Measurements from ENCODE around the gene GRID2IP. TPM values are rescaled to one million over a fixed set of nuclear protein-coding genes. Genes with fewer than 3 reads are reported as not detected.

The GRID2IP gene
- total and polyA plus RNA-seq, 2 of the 8 experiments (the other 6 are each of a cell fraction or from before 2014, with no cell fraction given) = 0.80 to 1.3 TPM

DNA sequence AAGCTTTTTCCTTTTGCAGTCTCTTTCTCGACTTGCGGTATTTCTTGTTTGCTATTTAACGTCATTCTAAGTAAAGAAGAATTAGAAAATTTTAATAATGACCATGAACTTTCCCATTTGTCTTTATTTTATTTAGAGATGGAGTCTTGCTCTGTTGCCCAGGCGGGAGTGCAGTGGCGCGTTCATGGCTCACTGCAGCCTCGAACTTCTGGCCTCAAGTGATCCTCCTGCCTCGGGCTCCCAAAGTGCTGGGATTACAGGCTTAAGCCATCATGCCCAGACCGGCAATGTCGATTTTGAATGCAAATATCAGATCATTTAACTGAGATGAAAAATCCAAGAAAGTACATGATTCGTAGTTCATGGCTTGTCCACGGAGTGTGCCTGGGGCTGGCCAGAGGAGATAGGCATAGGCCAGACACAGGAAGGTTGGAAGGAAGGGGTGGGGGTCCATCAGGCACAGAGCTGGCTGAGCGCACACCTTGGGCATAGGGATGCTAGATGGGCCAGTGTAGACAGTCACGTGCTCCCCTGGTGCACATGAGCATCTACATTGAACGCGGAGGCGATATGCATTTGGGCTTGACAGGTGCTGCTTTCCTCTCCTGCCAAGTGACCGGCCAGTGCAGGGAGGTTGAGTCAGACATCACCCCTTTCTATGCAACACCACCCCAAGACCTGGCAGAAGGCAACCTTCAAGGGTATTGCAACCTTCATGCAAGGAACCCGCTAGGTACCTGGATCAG is 64.7 kb downstream of the GRID2IP start:
- H3K4me1 ChIP-seq (replicated peaks in 1 of 4; ENCODE audit: control insufficient read depth in 3 of 4, insufficient read depth in 4 of 4, low read length in 3 of 4) = peaks cover 0 to 3% (median 0%) of the 10 kb centered on the region in 4 experiments; a peak in 1 of 7 replicates
- H2BK20ac ChIP-seq (ENCODE audit: low read length) = no peak overlapping the region

More for the DNA sequence above, 64.7 kb downstream of the GRID2IP start:
- Histone ChIP-seq H2AK5ac (ENCODE audit: low read depth, low read length) (peak overlapping the region; percentile 11; the same call in 1 of the 2 replicates), H3K9ac (replicated peaks in 1 of 4; ENCODE audit: extremely low read depth in 1 of 4, low read depth in 3 of 4, low read length in 3 of 4) (no peak overlapping the region), H3K36me3 (ENCODE audit: control insufficient read depth in 2 of 4, insufficient read depth in 4 of 4, low read length in 3 of 4) (0 out of 8 replicates have a peak, but pooled peaks cover 0 to 2% (median 0%) of the 10 kb centered on the region in 4 experiments), H3K79me1 (ENCODE audit: low read depth, low read length) (peaks cover 2% of the 10 kb centered on the region; the same call in 1 of the 2 replicates), H2AFZ (ENCODE audit: low read length) (no peak overlapping the region), H3K27ac (ENCODE audit: low read depth, low read length) (no peak overlapping the region), H4K20me1 (replicated peaks in 1 of 2; ENCODE audit: control insufficient read depth in 1 of 2, insufficient read depth in 2 of 2, low read length in 2 of 2) (peaks cover 0 to 7% of the 10 kb centered on the region in 2 experiments), H2BK12ac (ENCODE audit: low read depth, low read length) (no peak overlapping the region; the same call in 1 of the 2 replicates), H2BK15ac (ENCODE audit: low read length) (0 out of 2 replicates have a peak overlapping the region, but pooled peaks have one; percentile 75), H4K5ac (ENCODE audit: insufficient read length, low read depth, low read length) (no peak overlapping the region), H3K4ac (replicated peaks; ENCODE audit: insufficient read length, low read depth, low read length) (no peak overlapping the region), H3K9me3 (ENCODE audit: insufficient read depth in 2 of 2, low read depth in 1 of 2, low read length in 1 of 2) (peaks cover 0 to 5% of the 10 kb centered on the region in 2 experiments; a peak in 2 of 4 replicates), H3K79me2 (ENCODE audit: control insufficient read depth in 1 of 2, insufficient read depth in 2 of 2, low read length in 2 of 2) (peaks cover 0 to 17% of the 10 kb centered on the region in 2 experiments; a peak in 3 of 4 replicates), H3K4me2 (ENCODE audit: insufficient read depth in 1 of 2, low read depth in 2 of 2, low read length in 2 of 2) (no peak overlapping the region), H2BK120ac (replicated peaks; ENCODE audit: low read depth, low read length) (no peak overlapping the region), H3K27me3 (replicated peaks in 1 of 4; ENCODE audit: control insufficient read depth in 3 of 4, extremely low read depth in 1 of 4, insufficient read depth in 3 of 4, low read length in 3 of 4) (peaks cover 0 to 3% (median 0%) of the 10 kb centered on the region in 4 experiments; a peak in 1 of 7 replicates), H4K91ac (replicated peaks; ENCODE audit: insufficient read length, low read length) (no peak overlapping the region), H3K23ac (ENCODE audit: insufficient read length) (no peak overlapping the region), H4K8ac (ENCODE audit: extremely low read depth, insufficient read depth, low read length) (no peak overlapping the region), H3K14ac (ENCODE audit: insufficient read length) (no peak overlapping the region), H3K56ac (replicated peaks; ENCODE audit: insufficient read length, low read depth, low read length) (no peak overlapping the region), H2BK5ac (ENCODE audit: low read depth, low read length) (no peak overlapping the region), H3K18ac (ENCODE audit: extremely low read depth, low read length) (no peak overlapping the region), H3K23me2 (ENCODE audit: low read depth, low read length) (0 out of 2 replicates have a peak, but pooled peaks cover 3% of the 10 kb centered on the region), H3K4me3 (ENCODE audit: extremely low read depth in 1 of 4, insufficient read depth in 2 of 4, low read depth in 3 of 4, low read length in 4 of 4) (no peak overlapping the region)
- WGBS, 2 experiments (ENCODE audit: extremely low coverage in 1 of 2, insufficient coverage in 1 of 2, insufficient read length in 1 of 2, insufficient replicate concordance in 2 of 2, low coverage in 1 of 2, low lambda C conversion rate in 2 of 2, missing lambda C conversion rate in 1 of 2) = 96% methylated on average over 19 of the region's 19 CpGs; no CpG with 5 or more reads in 1 of the 2 experiments
- no peak for TF ChIP-seq RFX5 (IDR thresholded peaks at IDR 0.05; ENCODE audit: borderline replicate concordance, low read depth, low read length)
- no peak for TF ChIP-seq JUN (IDR thresholded peaks at IDR 0.05; ENCODE audit: low read depth, low read length)
- no peak for TF ChIP-seq USF2 (IDR thresholded peaks at IDR 0.05; ENCODE audit: low read length)
- TF ChIP-seq POLR2AphosphoS5 (IDR thresholded peaks at IDR 0.05; ENCODE audit: low read depth, low read length) = no peak
- TF ChIP-seq CEBPB (IDR thresholded peaks at IDR 0.05; ENCODE audit: low read depth, low read length) = no peak
- no peak for TF ChIP-seq RXRA (IDR thresholded peaks at IDR 0.05; ENCODE audit: insufficient read depth, low read depth, low read length)
- no peak for TF ChIP-seq KDM5A (IDR thresholded peaks at IDR 0.05; ENCODE audit: low read length)
- TF ChIP-seq GABPA (IDR thresholded peaks at IDR 0.05; ENCODE audit: borderline replicate concordance, insufficient read depth, low read length) = no peak
- no peak for TF ChIP-seq TBP (IDR thresholded peaks at IDR 0.05; ENCODE audit: low read depth, low read length)
- no peak for TF ChIP-seq SP1 (IDR thresholded peaks at IDR 0.05; ENCODE audit: low read depth, low read length)
- ChIA-PET CTCF (ENCODE audit: partially characterized antibody) (interaction anchor here (0.9 kb wide), 1 partner anchor 8 kb away, joined by 3 read pairs; no protein-coding TSS in a partner anchor), POLR2A (ENCODE audit: partially characterized antibody) (interaction anchor here (0.6 to 0.9 kb wide), 2 partner anchors 9 to 638 kb away, joined by 3 read pairs; no protein-coding TSS in a partner anchor)
- no peak for DNase-seq (ENCODE audit: low read depth in 1 of 2, low spot score in 2 of 2)
- FAIRE-seq = no peak
